ENCODE measurements around the gene PLAC9.

DNA sequence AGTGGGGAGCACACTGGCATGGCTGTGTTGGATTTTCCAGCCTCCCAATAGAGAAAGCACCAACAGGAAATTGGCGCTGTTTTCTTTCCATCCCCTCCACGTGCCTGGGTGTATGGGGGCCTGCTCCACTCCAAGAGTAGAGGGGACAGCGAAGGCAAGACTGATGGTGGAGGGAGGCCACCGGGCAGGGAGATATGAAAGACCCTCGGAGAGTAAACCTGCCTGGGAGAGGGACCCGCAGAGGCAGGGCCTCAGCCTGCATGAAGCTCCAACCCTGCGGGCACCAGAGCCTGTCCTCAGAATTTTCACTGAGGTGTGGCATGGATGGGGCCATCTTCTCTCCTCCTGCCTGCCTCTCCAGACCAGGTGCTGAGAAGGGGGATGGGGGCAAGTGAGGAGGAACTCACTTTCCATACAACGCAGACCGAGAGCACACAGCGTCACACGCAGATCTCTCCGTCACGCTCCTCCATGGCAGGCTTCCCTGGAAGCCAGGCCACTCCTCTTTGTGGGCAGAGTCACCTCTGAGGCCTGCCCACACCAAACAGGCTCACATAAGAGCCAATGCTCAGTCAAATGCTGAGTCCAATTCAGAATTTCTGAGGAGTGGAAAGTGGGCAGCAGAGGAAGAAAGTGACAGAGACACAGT is 54.0 kb downstream of the PLAC9 start:
- no peak for TF ChIP-seq EZH2phosphoT487 (IDR thresholded peaks at IDR 0.05; ENCODE audit: low read depth, severe bottlenecking, unreplicated experiment)
- TF ChIP-seq, protein P1, sequence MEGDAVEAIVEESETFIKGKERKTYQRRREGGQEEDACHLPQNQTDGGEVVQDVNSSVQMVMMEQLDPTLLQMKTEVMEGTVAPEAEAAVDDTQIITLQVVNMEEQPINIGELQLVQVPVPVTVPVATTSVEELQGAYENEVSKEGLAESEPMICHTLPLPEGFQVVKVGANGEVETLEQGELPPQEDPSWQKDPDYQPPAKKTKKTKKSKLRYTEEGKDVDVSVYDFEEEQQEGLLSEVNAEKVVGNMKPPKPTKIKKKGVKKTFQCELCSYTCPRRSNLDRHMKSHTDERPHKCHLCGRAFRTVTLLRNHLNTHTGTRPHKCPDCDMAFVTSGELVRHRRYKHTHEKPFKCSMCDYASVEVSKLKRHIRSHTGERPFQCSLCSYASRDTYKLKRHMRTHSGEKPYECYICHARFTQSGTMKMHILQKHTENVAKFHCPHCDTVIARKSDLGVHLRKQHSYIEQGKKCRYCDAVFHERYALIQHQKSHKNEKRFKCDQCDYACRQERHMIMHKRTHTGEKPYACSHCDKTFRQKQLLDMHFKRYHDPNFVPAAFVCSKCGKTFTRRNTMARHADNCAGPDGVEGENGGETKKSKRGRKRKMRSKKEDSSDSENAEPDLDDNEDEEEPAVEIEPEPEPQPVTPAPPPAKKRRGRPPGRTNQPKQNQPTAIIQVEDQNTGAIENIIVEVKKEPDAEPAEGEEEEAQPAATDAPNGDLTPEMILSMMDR (IDR thresholded peaks at IDR 0.05; ENCODE audit: poor library complexity), result no peak
- TF ChIP-seq EZH2 (IDR thresholded peaks at IDR 0.05; ENCODE audit: borderline replicate concordance), result no peak

Measured in hepatocyte (in vitro differentiated cells).